Limb (tissue), 2 donors: ENCODE results near the gene AP3S2.
"Not testable (repeated sequence)": the region's sequence is repeated elsewhere in the genome, so short reads cannot be mapped to it uniquely, and the experiment has no call there.

ENCODE experiments used
- DNase-seq, 2 donors: peaks; one replicate each; pipeline ENCODE4 v3.0.0-alpha.2; 2016; ENCODE audit errors: extremely low spot score in 2 of 2

The AP3S2 gene

DNA sequence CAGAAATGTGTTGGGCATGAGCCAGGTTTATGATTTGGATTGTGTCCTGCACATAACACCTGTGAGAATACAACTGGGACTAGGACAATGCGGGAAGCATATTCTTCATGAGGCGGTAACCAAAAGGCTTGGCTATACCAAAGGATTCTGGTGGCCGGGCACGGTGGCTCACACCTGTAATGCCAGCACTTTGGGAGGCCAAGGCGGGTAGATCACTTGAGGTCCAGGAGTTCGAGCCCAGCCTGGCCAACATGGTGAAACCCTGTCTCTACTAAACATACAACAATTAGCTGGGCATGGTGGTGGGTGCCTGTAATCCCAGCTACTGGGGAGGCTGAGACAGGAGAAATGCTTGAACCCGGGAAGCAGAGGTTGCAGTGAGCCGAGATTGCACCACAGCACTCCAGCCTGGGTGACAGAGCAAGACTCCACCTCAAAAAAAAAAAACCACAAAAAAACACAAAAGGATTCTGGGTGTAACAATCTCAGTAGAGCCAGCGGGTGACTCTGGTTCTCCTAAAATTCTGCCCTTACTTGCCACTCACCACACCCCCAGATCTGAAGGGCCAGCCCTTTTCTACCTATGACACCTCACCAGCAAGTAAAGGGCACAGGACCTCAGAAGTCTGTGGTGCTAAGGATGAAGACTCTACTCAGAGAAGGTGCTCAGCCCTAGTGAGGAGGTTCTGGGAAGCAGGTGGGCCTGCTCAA, 59.2 kb downstream of the AP3S2 start:
- DNase-seq = not testable (repeated sequence)

DNA sequence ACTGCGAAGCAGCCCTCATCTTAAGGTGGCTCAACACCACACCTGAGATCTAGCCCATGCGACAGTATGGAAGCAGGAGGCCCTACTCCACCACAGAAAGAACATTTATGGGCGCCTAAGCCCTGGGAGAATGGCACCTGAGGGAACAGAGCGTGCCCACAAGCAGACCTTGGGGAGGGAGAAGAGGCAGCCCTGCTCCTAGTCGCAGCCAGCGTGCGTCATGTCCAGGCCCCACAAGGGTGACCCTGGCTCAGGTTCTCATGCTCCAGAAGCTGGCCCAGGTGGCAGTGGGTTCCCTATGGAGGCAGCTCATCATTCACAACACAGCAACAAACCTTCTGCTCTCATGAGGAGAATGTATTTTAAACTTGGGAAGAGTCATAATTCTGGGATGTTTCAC, 59.8 kb downstream of the AP3S2 start:
- no peak for DNase-seq

DNA sequence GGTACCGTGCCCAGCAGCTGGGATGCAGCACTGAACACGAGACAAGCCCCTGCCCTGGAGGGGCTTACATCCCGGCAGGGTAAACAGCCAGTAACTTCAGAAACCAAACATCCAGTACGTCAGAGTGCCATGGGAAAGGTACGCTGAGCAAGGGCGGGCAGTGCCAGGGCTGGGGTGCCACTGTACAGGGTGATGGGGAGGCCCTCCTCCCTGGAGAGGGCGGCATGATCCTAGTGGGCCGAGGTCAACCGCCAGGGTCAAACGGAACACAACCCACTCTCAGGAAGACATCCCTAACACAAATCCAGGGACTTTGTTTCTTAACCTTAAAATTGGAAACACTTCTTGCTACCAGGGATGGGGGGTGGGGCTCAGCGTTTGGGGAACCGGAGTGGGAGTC, 63.2 kb downstream of the AP3S2 start:
- DNase-seq = no peak

DNA sequence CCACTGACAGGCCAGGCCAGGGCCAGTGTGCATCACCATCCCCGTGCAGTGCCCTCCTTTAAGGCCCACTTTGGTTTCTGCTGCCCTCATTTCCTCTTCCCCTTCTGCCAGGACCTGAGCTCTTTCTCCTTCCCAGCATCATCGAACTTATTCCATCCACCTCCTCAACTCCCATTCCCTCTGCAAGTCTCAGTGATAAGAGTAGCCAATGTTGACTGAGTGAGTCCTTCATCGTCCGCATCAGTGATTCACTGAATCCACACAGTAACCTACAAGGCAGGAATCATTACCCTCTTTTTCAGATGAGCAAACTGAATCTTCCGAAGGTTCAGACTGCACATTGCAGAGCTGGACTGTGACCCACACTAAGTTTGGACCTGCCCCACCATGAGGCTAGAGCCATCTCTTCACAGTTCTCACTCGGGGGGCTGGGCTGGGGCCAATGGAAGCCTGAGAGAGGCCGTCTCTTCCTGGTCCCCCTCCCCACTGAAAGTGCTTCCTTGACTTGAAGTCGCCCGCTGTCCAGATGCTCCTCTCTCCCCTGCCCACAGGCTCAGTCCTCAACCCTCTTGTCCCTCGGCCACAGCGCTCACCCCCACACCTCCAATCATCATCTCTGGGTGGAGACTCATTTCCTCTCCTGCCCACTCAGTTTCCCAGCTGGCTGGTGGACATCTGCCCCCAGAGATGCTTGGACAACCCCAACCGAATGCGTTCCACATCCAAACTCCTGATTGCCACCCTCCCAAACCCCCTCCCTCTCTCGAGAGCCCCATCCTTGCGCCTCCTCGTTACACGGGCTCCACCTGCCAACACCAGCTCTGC, 64.0 kb downstream of the AP3S2 start:
- DNase-seq = no peak

DNA sequence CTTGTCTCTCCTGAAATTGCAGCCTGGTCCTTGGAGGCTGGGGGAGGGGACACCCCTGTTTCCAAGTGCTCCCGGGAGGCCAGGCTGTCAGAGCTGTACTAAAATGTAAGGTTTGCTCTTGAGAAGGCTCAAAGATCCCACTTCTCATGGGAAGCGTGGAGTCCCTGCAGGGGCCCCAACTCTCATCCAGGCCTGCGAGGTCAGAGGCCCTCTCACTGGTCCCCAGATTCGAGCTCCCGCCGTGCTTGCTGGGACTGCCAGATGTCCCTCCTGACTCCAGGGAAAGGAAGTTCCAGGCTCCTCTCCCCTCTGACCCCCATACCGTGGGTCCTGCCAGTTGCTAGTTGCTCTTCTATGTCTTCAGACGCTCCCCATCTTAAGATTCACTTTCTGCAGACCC, 64.6 kb downstream of the AP3S2 start:
- DNase-seq = no peak

DNA sequence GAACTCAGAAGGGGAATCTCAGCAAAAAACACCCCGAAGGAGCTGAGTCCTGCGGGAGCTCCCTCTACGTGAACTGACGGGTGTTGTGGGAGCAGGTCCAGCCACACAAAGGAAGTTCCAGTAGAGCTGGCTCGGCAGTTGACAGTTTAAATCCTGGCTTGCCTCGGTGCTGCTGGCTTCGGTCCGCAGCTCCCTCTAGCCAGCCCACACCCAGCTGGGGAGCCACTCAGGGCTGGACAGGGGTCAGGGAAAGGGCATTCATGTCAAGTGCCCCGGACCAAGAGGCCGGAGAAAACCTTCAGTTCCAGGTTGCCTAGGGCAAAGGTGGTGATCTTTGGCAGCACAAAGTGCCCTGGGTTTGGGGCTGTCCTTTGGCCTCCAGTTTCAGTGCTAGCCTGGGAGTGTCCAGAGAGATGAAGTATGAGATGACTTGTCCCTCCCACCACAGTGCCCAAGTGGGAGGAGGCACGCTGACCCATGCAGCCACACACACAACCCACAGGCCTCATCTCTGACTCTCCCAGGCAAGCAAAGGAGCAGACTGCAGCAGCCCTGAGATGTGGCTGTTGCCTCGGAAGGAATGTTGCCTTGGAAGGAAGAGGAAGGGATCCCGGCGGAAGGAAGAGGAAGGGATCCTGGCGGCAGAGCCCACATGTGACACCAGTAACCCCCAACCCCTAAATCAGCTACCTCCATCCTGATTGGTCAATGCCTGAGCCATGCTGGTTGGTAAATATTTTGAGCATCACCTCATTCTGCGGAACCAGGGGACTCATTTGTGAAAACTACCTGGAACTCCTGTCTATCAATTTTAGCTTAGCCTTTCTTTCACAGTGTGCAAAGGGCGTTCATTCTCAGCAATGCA, 65.3 kb downstream of the AP3S2 start:
- no peak for DNase-seq

DNA sequence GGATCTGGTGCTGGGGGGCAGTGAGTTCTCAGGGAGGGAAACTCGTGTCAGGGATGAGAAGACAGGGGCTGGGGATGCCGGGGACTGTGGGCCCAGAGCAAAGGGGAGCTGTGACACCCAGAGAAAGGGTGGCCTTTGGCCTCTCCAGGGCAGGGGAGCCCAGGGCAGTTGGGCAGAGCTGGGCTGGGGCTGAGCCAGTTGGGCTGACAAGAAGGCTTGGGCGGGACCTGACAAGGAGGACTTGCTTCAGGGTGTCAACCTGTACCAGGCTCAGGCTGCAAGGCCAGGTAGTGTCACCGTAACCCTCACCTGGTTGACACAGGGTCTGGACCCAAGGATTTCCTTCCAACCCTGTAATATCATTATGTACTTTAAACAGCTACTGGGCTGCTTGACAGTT, 66.0 kb downstream of the AP3S2 start:
- no peak for DNase-seq

DNA sequence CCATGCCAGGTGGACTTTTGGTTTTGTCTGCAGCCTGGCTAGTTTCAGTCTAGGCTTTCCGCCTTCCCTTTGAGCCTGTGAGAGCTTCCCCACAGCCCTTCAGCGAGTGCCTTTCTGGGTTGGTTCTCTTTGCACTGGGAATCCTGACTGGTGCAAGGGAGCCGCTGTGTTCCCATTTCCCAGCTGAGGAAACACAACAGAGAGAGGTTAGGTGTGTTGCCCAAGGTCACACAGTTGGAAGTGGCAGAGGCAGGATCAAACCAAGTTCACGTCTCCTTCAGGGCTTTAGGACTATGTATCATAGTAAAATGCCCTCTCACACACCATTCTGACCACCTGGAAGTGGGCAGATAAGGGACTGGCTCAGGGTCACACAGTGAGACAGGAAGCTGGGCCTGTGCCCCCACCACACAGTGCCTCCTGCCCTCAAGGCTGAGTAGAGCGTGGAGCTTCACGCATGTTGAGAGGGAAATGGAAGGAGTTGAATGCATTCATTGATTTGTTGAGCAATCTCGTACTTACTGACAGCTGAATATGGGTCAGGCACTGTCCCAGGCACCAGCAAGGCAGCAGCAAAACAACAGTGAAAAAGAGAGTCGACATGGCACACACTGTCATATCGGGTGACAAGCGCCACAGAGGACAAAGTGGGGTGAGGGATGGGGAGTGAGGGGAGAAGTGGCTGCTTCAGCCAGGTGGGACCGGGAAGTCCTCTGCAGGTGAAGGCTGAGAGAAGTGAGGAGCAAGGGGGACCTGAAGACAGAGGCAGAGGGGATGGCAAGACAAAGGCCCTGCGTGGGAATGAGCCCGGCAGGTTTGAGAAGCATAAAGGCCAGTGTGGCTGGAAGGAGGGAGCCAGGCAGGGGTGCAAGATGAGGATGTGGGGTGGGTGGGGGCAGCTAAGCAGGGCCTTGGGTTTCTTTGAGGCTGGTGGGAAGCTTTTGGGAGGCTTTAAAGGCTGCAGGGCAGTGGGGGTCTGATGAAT, 66.8 kb downstream of the AP3S2 start:
- no peak for DNase-seq

DNA sequence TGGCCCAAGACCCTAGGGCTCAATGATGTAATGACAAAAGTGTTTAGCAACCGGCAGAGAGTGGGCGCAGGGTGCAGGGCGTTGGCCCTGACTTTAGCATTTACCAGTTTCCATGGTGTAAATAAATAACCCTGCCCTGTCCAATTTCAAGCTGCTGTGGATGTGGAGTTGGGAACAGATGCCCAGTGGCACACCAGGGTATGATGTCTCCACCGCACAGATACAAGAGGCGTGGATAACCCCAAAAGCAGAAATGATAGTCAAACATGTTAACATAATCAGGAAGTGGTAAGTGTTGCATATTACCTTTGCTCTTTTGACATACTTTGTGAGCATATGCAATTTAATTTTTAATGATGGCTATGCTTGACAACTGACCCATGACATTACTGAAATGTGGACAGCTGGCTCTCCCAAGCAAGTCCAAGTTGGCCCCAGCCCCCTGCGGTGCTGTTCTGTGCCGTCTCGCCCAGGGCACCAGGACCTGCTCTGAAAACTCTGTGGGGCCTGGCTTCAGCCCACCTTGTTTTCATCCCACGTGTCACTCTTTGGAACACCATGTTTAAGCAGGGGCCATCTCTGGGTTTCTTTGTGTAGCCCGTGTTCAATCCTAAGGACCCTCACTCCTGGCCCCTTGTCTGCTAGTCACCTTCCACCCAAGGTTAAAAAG, 68.4 kb downstream of the AP3S2 start:
- DNase-seq = no peak

DNA sequence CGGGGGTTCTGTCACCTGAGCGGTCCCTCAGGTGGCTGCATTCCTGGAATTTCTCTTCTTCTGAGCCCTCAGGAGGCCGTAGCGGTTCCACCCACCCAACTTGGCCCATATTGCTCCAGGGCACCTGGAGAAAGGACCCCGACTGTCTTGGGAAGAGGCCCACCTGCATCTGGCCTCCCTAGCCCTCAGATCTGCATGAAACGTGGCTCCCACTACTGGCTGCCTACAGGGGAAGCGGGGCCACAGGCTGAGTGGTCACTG, 69.3 kb downstream of the AP3S2 start:
- no peak for DNase-seq

DNA sequence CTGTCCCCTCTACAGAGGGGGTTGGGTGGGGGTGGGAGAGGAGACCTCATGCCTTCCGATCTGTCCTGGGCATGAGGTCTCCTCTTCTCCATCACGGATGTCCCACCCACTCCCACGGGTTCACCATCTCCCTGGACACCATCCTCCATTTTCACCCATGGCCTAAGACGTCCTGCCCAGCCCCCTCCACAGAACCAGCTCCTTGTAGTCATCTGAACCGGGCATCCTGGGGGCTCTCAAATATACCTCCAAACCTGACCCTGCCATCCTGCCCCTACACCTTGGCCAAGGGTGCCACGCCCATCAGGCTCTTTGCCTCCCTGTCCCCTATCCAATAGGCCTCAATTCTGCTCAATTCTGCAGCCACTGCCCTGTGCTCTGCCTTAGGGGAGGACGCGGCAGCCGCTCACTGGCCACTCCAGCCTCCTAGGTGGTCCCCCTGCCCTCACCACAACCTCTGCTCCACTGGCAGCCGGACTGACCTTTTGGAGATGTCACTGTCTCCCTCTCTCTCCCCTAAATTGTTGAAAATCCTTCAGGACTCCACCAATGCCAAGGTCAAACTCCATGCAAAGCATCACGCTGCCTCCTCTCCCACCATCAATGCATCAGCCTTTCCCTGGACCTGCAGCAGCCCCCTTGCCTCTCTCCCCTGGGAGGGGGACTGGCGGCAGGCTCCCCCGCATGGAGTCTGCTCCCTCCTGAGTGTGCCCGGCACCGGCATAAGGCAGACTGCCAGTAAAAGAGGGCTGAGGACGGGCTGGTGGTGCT, 69.8 kb downstream of the AP3S2 start:
- no peak for DNase-seq

DNA sequence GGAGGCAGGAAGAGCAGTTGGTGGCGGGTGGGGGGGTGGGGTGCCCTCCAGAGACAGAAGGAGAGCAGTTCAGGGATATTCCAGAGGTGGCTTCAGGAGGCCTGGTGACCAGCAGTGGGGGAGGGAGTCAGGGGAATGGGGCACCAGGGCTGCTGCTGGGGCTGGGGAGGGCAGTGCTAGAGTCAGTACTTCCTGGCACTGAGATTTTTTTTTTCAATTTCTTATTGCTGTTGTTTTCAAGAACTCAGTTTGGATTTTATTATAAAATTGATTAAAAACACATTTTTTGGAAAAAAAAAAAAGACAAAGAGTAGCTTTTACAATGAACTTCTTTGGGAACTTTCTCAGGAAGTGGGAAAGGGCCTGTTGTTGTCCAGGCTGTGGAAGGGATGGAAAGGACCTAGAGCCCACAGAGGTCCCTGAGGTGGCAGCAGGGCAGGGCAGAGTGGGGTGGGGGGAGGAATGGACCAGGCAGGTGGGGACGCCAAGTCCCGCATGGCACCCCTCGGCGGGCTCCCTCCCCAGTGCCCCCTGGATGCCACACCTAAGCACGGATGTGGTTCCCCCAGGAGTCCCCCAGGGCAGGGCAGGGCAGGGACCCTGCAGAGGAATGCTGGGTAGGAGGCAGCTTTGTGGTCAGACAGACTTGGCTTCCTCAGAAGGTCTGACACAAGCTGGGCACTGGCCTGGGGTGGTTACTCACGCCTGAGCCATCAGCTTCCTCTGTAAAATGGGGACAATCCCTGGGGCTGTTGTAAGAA, 70.7 kb downstream of the AP3S2 start:
- DNase-seq = no peak

DNA sequence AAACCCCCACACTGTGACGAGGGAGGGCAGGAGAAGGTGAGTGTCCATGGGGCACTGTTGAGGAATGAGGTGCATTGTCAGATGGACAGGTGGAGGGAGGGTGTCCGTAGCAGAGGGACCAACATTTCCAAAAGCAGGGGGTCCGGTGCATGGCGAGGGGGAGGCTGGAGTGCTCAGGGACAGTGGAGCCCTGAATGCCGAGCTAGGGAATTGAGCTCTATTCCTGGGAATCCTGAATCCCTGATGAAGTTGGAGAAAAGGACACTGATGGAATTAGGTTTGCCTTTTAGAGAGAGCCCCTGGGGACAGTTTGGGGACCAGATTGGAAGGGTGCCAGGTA, 71.2 kb downstream of the AP3S2 start:
- DNase-seq = no peak

DNA sequence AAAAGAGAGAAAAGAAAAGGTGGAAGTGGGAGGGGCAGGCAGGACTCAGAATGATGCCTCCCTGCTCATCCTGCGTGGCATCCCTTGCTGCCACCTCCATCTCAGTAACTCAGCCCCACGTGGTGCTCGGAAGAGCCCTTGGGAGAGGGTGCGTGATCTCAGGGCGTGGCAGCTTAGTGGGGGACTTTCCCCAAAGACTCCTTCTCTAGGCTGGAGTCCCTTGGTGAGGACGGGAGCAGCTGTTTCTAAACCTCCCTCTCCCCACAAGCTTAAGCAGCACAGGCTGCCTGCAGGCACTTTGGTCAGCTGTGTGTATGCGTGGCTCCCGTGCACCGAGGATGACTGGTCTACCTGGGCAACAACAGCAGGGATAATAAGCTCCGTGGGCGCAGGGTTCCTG, 71.8 kb downstream of the AP3S2 start:
- no peak for DNase-seq

DNA sequence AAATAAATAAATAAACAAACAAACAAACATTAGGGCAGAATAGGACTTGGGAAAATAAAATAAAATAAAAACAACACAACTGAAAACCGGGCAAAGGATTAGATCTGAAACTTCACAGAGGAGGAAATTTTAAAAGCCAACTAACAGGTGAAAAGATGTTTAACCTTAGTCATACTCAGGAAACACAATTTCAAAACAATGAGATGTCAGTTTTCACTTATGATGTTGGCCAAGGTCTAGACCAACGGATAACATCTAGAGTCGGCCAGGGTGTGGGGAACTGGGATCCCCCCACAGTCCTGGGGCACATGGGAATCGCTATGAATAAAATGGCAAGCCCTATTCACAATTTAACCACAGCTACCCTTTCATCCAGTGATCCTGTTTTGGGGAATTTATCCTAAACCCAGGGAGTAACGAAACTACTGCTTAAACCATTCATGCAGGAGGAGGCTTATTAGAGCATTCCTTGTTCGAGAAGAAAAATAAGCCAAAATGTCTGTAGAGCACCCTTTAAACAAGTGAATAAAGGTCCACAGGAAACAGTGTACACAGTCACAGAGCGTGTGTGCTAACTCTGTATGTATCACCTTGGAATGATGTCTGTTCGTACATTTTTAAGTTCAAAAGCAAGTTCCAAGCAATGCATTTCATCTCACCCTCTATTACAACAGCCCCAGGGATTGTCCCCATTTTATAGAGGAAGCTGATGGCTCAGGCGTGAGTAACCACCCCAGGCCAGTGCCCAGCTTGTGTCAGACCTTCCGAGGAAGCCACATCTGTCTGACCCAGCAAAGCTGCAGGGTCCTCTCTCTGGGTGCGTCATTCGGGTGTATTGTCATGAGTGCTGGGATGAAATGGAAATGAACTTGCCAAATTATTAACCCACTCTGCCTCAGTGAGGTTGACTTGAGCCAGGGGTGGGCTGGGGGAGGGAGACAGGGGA, 72.9 kb downstream of the AP3S2 start:
- DNase-seq = no peak

DNA sequence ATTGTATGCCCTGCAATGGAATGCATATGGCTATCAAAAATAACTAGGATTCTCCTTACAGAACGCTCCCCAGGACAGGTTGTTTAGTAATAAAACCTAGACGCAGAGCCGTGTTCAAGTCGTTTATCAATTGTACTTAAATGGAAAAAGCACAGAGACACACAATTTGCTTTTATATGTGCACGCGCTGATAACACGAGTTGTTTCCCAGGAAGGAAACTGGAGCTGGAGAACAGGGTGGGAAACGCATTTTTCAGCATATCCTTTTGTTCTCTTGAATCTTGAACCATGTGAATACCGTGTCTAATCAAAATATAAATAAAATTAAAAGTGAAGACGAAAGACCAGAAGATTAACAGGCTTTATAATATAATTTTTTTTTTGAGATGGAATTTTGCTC, 75.5 kb downstream of the AP3S2 start:
- no peak for DNase-seq

DNA sequence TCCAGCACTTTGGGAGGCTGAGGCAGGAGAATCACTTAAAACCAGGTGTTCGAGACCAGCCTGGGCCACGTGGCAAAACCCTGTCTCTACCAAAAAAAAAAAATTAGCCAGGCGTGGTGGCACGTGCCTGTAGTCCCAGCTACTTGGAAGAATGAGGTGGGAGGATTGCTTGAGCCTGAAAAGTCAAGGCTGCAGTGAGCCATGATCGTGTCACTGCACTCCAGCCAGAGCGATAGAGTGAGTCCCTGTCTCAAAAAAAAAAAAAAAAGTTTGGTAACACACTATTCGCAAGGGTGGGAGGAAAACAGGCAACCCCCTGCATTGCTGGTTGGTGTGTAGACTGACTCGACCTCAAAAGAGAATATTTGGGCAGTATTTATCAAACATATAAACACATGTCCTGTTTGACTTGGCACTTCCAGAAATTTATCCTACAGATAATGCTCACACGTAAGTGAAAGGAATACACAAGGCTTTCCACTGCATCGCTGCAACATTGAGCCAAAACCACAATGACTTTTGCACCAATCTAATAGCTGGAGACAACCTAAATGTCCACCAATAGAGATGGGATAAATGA, 76.0 kb downstream of the AP3S2 start:
- no peak for DNase-seq

DNA sequence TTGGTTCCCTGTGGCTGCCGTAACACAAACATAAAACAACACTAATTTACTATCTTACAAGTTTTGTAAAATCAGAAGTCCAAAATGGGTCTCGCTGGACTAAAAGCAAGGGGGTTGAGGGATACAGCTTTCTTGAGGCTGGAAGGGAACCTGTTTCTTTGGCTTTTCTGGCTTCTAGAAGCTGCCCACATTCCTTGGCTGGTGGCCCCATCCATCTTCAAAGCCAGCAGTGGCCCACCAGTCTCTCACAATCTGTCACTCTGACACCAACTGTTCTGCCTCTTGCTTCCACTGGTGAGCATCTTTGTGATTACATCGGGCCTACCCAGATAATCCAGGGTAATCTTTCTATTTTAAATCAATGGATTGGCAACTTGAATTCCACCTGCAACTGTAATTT, 78.0 kb downstream of the AP3S2 start:
- DNase-seq = no peak
